ENCODE data around the gene PCSK2.

PCSK2 gene

DNA sequence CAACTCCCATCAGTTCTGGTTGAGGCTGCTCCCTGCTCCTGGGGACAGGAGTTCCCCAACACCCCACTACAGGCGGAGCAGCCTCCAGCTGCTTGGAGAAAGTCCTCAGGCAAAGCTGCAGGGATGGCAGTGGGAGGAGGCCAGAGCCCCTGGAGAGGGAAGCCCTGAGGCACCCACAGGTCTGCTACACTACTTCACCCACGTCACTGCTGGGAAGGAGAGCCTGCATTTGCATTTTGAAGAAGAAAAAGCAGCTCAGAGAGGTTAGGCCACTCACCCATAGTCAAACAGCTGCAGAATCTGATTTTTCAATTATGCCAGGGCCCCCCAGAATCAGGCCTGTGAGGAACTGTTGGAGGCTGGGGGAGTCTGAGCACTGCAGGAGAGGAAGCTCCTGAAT lies 287.1 kb downstream of the PCSK2 start:
- DNase-seq (ENCODE audit: low read depth) = no peak
- in situ Hi-C loops (cut with HindIII; ENCODE audit: low sequenced_read_pairs) = no loop called here
- TF ChIP-seq, protein P1, sequence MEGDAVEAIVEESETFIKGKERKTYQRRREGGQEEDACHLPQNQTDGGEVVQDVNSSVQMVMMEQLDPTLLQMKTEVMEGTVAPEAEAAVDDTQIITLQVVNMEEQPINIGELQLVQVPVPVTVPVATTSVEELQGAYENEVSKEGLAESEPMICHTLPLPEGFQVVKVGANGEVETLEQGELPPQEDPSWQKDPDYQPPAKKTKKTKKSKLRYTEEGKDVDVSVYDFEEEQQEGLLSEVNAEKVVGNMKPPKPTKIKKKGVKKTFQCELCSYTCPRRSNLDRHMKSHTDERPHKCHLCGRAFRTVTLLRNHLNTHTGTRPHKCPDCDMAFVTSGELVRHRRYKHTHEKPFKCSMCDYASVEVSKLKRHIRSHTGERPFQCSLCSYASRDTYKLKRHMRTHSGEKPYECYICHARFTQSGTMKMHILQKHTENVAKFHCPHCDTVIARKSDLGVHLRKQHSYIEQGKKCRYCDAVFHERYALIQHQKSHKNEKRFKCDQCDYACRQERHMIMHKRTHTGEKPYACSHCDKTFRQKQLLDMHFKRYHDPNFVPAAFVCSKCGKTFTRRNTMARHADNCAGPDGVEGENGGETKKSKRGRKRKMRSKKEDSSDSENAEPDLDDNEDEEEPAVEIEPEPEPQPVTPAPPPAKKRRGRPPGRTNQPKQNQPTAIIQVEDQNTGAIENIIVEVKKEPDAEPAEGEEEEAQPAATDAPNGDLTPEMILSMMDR (IDR thresholded peaks at IDR 0.05; ENCODE audit: low read depth, low read length, missing control alignments) = no peak
- H3K4me3 ChIP-seq (ENCODE audit: low read depth, low read length) = no peak overlapping the region

DNA sequence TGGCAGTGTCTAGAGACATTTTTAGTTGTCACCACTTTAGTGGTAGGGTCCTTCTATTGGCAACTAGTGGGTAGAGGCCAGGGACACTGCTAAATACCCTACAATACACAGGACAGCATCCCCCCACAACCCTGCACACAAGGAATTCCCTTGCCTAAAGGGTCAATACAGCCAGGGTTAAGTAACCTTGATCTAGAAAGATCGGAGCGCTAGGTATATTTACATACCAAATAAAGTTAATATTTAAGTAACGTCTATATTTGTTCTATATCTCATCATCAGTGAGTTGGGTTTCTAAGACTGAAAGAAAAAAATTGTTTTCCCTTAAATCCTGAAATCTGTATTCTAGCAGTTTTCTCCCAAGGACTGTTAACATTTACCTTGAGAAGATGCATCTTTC lies 288.2 kb downstream of the PCSK2 start:
- TF ChIP-seq, protein P1 (IDR thresholded peaks at IDR 0.05; ENCODE audit: low read depth, low read length, missing control alignments) = no peak
- in situ Hi-C loops (cut with HindIII; ENCODE audit: low sequenced_read_pairs) = no loop called here
- no peak overlapping the region for H3K4me3 ChIP-seq (ENCODE audit: low read depth, low read length)
- no peak for DNase-seq (ENCODE audit: low read depth)

DNA sequence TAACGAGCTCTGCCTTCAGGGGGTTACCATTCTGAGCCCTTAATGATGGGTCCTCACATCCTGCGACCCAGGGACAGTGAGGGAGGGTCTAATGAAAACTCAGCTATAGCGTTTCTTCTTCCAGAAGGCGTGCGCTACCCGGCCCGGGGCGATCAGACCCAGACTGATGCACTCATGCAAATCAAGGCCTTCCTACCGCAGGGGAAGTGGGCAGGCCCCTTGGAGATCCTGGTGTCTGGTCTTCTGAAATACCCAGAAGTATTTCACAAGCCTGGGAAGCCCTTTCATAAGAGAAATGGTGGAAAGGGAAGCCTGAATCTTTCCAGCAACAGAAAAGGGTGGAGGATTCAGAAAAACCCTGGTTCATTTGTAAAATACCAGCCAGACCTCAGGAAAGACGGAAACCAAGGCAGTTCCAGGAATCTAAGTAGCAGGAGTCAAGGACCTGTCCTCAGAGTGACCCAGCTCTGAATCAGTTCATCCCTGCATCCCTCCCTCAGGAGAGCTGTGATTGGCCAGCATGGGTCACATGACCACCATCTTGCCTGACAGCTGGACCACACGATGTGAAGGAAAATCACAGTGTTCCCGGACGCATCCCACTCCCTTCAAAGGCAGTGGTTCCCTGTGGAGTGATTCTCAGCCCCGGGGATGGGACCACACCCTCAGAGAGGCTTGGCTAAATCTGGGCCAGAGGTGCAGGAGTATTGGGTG lies 291.7 kb downstream of the PCSK2 start:
- no peak for DNase-seq (ENCODE audit: low read depth)
- TF ChIP-seq, protein P1 (IDR thresholded peaks at IDR 0.05; ENCODE audit: low read depth, low read length, missing control alignments) = no peak
- in situ Hi-C loops (cut with HindIII; ENCODE audit: low sequenced_read_pairs) = no loop called here

DNA sequence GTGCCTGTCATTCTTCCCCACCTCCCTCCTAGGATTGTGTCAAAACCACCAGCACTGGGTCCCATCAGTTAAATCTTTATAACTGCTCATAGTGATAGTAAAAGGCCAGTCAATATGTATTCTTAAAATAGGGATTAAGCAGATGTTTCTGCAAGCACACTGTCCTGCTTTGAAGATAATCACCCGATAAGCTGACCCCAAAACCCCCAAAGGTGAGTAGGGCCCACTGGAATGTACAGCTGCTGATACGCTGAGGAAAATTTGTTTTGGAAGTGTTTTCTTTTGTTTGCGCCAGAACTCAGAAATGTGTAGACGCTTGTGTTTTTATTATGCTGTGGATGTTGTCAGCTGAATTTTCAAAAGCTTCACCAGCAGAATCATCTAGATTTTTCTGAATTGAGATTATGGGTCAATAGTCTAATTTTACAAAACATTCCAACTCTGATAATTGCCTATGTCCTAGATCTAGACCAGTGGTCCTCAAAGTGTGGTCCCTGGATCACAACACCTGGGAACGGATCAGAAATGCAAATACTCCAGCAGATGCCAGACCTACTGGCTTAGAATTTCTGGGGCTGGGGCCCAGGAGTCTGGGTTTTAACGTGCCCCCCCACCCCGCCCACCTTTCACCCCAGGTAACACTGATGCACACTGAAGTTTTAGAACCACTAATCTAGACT lies 292.9 kb downstream of the PCSK2 start:
- no peak overlapping the region for H3K4me3 ChIP-seq (ENCODE audit: low read depth, low read length)
- in situ Hi-C loops (cut with HindIII; ENCODE audit: low sequenced_read_pairs) = no loop called here
- TF ChIP-seq, protein P1 (IDR thresholded peaks at IDR 0.05; ENCODE audit: low read depth, low read length, missing control alignments) = no peak
- DNase-seq (ENCODE audit: low read depth) = no peak

More for the DNA sequence above, 291.7 kb downstream of the PCSK2 start:
- H3K4me3 ChIP-seq (ENCODE audit: low read depth, low read length) = no peak overlapping the region

DNA sequence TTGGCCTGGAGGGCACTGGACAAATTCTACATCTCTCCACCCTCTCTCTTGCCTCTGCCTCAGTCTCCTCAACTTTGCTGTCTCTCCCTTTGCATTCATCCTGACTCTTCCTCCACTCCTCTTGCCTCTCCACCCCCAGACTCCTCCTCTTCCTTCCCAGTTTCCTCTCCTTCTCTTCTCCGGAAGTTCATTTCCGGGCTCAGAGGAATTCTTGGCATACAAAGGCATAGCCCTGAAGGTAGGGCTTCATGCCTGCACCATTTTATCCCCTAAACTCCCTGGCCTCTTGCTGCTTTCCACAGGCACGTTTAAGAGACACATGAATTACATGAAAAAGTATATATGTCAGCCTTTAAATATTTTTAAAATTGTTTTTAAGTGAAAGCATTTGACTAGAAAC lies 293.7 kb downstream of the PCSK2 start:
- no peak overlapping the region for H3K4me3 ChIP-seq (ENCODE audit: low read depth, low read length)
- TF ChIP-seq, protein P1 (IDR thresholded peaks at IDR 0.05; ENCODE audit: low read depth, low read length, missing control alignments) = no peak
- in situ Hi-C loops (cut with HindIII; ENCODE audit: low sequenced_read_pairs) = no loop called here
- no peak for DNase-seq (ENCODE audit: low read depth)

DNA sequence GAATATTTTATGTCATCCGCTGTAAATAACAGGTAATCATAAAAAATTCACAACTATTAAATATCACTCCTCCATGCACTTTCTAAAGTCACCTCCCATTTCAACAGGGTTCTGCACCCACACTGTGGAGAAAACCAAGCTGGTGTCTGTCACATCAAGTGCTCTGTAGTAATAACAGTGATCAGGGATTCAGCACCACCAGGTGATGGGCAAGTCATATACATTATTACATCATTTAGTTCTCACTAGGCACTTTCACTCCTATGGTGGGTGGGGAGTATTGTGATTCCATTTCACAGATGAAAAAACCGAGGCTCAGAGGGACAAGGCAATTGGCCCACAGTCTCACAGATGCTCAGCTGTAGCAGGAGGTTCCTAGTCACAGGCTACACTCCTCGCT lies 295.7 kb downstream of the PCSK2 start:
- TF ChIP-seq, protein P1 (IDR thresholded peaks at IDR 0.05; ENCODE audit: low read depth, low read length, missing control alignments) = no peak
- DNase-seq (ENCODE audit: low read depth) = no peak
- H3K4me3 ChIP-seq (ENCODE audit: low read depth, low read length) = no peak overlapping the region
- in situ Hi-C loops (cut with HindIII; ENCODE audit: low sequenced_read_pairs) = no loop called here
